B cell (primary cell): ENCODE data around the gene CLN3. TPM values are rescaled to one million over a fixed set of nuclear protein-coding genes. Genes with fewer than 3 reads are reported as not detected.
"Not testable (repeated sequence)": the region's sequence is repeated elsewhere in the genome, so short reads cannot be mapped to it uniquely, and the experiment has no call there.

ENCODE experiments used
- ATAC-seq: fragments of 200-7000 bp; cut with Tn5 transposase; one replicate; pipeline ENCODE4 v1.10.0; 2021; ENCODE audit warnings: low read depth, mild to moderate bottlenecking, moderate number of reproducible peaks, moderate library complexity
- CTCF ChIA-PET: fragments of 350-600 bp; sonication (Branson Sonifier 250); formaldehyde crosslinking; loops from one replicate; lab custom pipeline; 2021; ENCODE audit warnings: antibody characterized with exemption, inconsistent platforms; lab: Charles Lee
- POLR2A ChIA-PET: fragments of 350-600 bp; sonication (Branson Sonifier 250); formaldehyde crosslinking; loops from one replicate; lab custom pipeline; 2021; ENCODE audit warnings: antibody characterized with exemption; lab: Charles Lee
- DNase-seq: peaks from one replicate; pipeline ENCODE4 v3.0.0; 2013
- H2AFZ ChIP-seq: 2 replicates; pipeline ENCODE4 v1.6.1; 2012; ENCODE audit warnings: mild to moderate bottlenecking, low read depth, low read length; ENCODE audit not compliant: insufficient read depth, poor library complexity, severe bottlenecking
- H3K27ac ChIP-seq, 2 donors: 1 replicate in 1 of 2; 2 replicates in 1 of 2; pipeline ENCODE4 v1.5.1; 2012 to 2013; ENCODE audit warnings: low read length in 2 of 2, mild to moderate bottlenecking in 2 of 2, moderate library complexity in 1 of 2
- H3K27me3 ChIP-seq, 4 experiments: fragments of 200-600 bp in 1 of 4; sonication (generic) in 1 of 4; replicated peaks in 1 of 4; 1 replicate in 2 of 4; 2 replicates in 2 of 4; pipeline versions ENCODE4 v1.6.1 to v1.7.0; 2013 to 2016; ENCODE audit warnings: low read length in 3 of 4, mild to moderate bottlenecking in 2 of 4, mixed read lengths in 1 of 4, moderate library complexity in 1 of 4; ENCODE audit not compliant: insufficient read depth in 4 of 4, control insufficient read depth in 3 of 4; ENCODE audit errors: control extremely low read depth in 1 of 4
- H3K36me3 ChIP-seq, 2 experiments: replicated peaks in 1 of 2; 1 replicate in 1 of 2; 2 replicates in 1 of 2; pipeline versions ENCODE4 v1.6.1 to v1.7.1; 2013; ENCODE audit warnings: low read length in 1 of 2; ENCODE audit not compliant: insufficient read depth in 2 of 2, control insufficient read depth in 1 of 2; ENCODE audit errors: control extremely low read depth in 1 of 2, extremely low read depth in 1 of 2
- H3K4me1 ChIP-seq, 2 donors: fragments of 200-600 bp in 1 of 2; sonication (generic) in 1 of 2; 1 replicate in 1 of 2; 2 replicates in 1 of 2; pipeline versions ENCODE4 v1.5.1 to v1.6.1; 2013 to 2017; ENCODE audit warnings: low read length in 2 of 2; ENCODE audit not compliant: control insufficient read depth in 2 of 2, insufficient read depth in 2 of 2
- H3K4me2 ChIP-seq: replicated peaks from 2 replicates; pipeline ENCODE3; 2012; ENCODE audit warnings: mild to moderate bottlenecking, low read depth, low read length; ENCODE audit not compliant: poor library complexity, severe bottlenecking
- H3K4me3 ChIP-seq, 5 experiments: fragments of 200-600 bp in 1 of 5; sonication (generic) in 1 of 5; 1 replicate in 3 of 5; 2 replicates in 2 of 5; pipeline versions ENCODE4 v1.5.1 to v1.7.0; 2011 to 2016; ENCODE audit warnings: low read length in 4 of 5, mild to moderate bottlenecking in 4 of 5, low read depth in 2 of 5, control low read depth in 1 of 5, moderate library complexity in 1 of 5; ENCODE audit not compliant: insufficient read depth in 1 of 5; ENCODE audit errors: control extremely low read depth in 1 of 5, extremely low read depth in 1 of 5
- H3K79me2 ChIP-seq: fragments of 200-600 bp; sonication (generic); one replicate; pipeline ENCODE4 v1.6.0; 2016; ENCODE audit warnings: low read length; ENCODE audit not compliant: control insufficient read depth, insufficient read depth
- H3K9ac ChIP-seq: fragments of 200-600 bp; sonication (generic); 2 replicates; pipeline ENCODE4 v1.6.1; 2017; ENCODE audit warnings: mild to moderate bottlenecking, low read length, moderate library complexity
- H3K9me3 ChIP-seq, 3 donors: one replicate each; pipeline versions ENCODE4 v1.6.1 to v1.7.1; 2013; ENCODE audit warnings: low read length in 2 of 3; ENCODE audit not compliant: control insufficient read depth in 2 of 3, insufficient read depth in 1 of 3; ENCODE audit errors: control extremely low read depth in 1 of 3
- H4K20me1 ChIP-seq: 2 replicates; pipeline ENCODE4 v1.6.0; 2012; ENCODE audit warnings: mild to moderate bottlenecking, low read length; ENCODE audit not compliant: insufficient read depth, control insufficient read depth, poor library complexity, severe bottlenecking
- H3K27ac Mint-ChIP-seq: one replicate; pipeline ENCODE4 v1.8.0; 2021; ENCODE audit warnings: mixed read lengths
- H3K27me3 Mint-ChIP-seq: one replicate; pipeline ENCODE4 v1.8.0; 2021; ENCODE audit warnings: mixed read lengths
- H3K4me1 Mint-ChIP-seq: one replicate; pipeline ENCODE4 v1.8.0; 2021; ENCODE audit warnings: mixed read lengths
- H3K4me3 Mint-ChIP-seq: one replicate; pipeline ENCODE4 v1.8.0; 2021; ENCODE audit warnings: mixed read lengths
- H3K9me3 Mint-ChIP-seq: one replicate; pipeline ENCODE4 v1.8.0; 2022; ENCODE audit warnings: mixed read lengths; ENCODE audit not compliant: insufficient read depth
- CTCF ChIP-seq: fragments of 200-600 bp; IDR thresholded peaks from one replicate; pipeline ENCODE4 v1.8.0; 2022; ENCODE audit warnings: antibody characterized with exemption, mild to moderate bottlenecking
- EZH2 ChIP-seq: IDR thresholded peaks from 2 replicates; pipeline ENCODE4 v1.6.1; 2012; ENCODE audit warnings: borderline replicate concordance, low read depth, mild to moderate bottlenecking, moderate library complexity, low read length; ENCODE audit not compliant: insufficient read depth, poor library complexity, severe bottlenecking
- WGBS: methylation state at CpG from one replicate; pipeline ENCODE4 v1.1.5; 2013; ENCODE audit warnings: missing lambda C conversion rate; ENCODE audit not compliant: insufficient coverage; 5-methylcytosine and 5-hydroxymethylcytosine counted together
- intact Hi-C: fragments of 100-400 bp; cut with micrococcal nuclease; formaldehyde crosslinking; loops from one replicate; pipeline ENCODE4 v1.10.0; 2022
- polyA plus RNA-seq: library from polyadenylated mRNA; depleted of rRNA; stranded (reverse); fragments of >200 nt; gene quantifications from 2 replicates; pipeline ENCODE4 v1.2.3, GENCODE V29; 2012
- total RNA-seq, 2 donors: library from RNA; stranded (reverse); fragments of 120-200 nt in 1 of 2; gene quantifications; 1 replicate in 1 of 2; 2 replicates in 1 of 2; pipeline versions ENCODE4 v1.2.3 to v1.2.4, GENCODE V29; 2013 to 2022

The CLN3 gene
- total and polyA plus RNA-seq, 2 donors (not counting 1 experiment from before 2014, with no cell fraction given) = 34.3 to 37.7 TPM

- no peaks in the 10 kb centered on the region for H3K27me3 ChIP-seq
- TF ChIP-seq EZH2 (no peak), CTCF (no peak)
- H3K4me1 Mint-ChIP-seq = peaks cover 42% of the 10 kb centered on the region
- H3K4me3 ChIP-seq = peak overlapping the region; percentile 87 to 100 (median 94)
- no peaks in the 10 kb centered on the region for H3K9me3 Mint-ChIP-seq
- ChIA-PET CTCF (interaction anchor here (1.2 kb wide), 1 partner anchor 63 kb away, joined by 6 read pairs; the partner anchor contains the start of gene SGF29), POLR2A (interaction anchor here (0.5 to 0.7 kb wide), 4 partner anchors 19 to 1246 kb away, joined by 3 to 6 read pairs (median 3); partner anchors contain the start of genes NPIPB7 and SGF29)
- peak overlapping the region; percentile 100 for H2AFZ ChIP-seq
- no peaks in the 10 kb centered on the region for H4K20me1 ChIP-seq
- peak overlapping the region; percentile 100 for H3K27ac Mint-ChIP-seq
- peak overlapping the region; percentile 98 for H3K4me3 Mint-ChIP-seq
- H3K4me2 ChIP-seq = peak overlapping the region; percentile 100
- H3K4me1 ChIP-seq = peaks cover 24 to 45% of the 10 kb centered on the region in 2 donors
- no peaks in the 10 kb centered on the region for H3K9me3 ChIP-seq
- peaks cover 11% of the 10 kb centered on the region for H3K79me2 ChIP-seq
- H3K27ac ChIP-seq = peak overlapping the region; percentile 89 to 99
- no peaks in the 10 kb centered on the region for H3K27me3 Mint-ChIP-seq
- H3K9ac ChIP-seq = peak overlapping the region; percentile 99
- under 1% methylated on average over 41 of the region's 42 CpGs for WGBS
- intact Hi-C loops = loop anchor here (5.0 kb wide), 1 partner anchor 481 kb away; the partner anchor contains the start of gene SPNS1
- peaks cover 1 to 17% of the 10 kb centered on the region in 2 experiments for H3K36me3 ChIP-seq
- DNase-seq = no peak
- no peak for ATAC-seq
Observed at GRCh38 chr16:28491230-28491969, 474 bp downstream of the CLN3 start.

GRCh38 chr16:28486266-28486665 lies 5.6 kb downstream of the CLN3 start:
- no peaks in the 10 kb centered on the region for H3K27me3 ChIP-seq
- Mint-ChIP-seq H3K27me3 (no peaks in the 10 kb centered on the region), H3K9me3 (no peaks in the 10 kb centered on the region), H3K27ac (no peak overlapping the region), H3K4me1 (peaks cover 5% of the 10 kb centered on the region), H3K4me3 (no peak overlapping the region)
- H4K20me1 ChIP-seq = no peaks in the 10 kb centered on the region
- H2AFZ ChIP-seq = no peak overlapping the region
- no peaks in the 10 kb centered on the region for H3K9me3 ChIP-seq
- peaks cover 2 to 8% of the 10 kb centered on the region in 2 donors for H3K4me1 ChIP-seq
- ChIA-PET POLR2A (no interaction called here), CTCF (no interaction called here)
- H3K27ac ChIP-seq = no peak overlapping the region
- no peak for TF ChIP-seq EZH2
- no peak for TF ChIP-seq CTCF
- ATAC-seq = no peak
- no peak overlapping the region for H3K4me3 ChIP-seq
- peaks cover 3 to 38% of the 10 kb centered on the region in 2 experiments for H3K36me3 ChIP-seq
- H3K79me2 ChIP-seq = peaks cover 6% of the 10 kb centered on the region
- no peak overlapping the region for H3K9ac ChIP-seq
- intact Hi-C loops = no loop called here
- WGBS = 98% methylated on average over 5 of the region's 5 CpGs
- no peak for DNase-seq
- no peak overlapping the region for H3K4me2 ChIP-seq

GRCh38 chr16:28483361-28483760 lies 8.5 kb downstream of the CLN3 start:
- H3K9me3 Mint-ChIP-seq, H3K27me3 ChIP-seq, H3K9me3 ChIP-seq, H3K27me3 Mint-ChIP-seq, H3K27ac Mint-ChIP-seq, intact Hi-C loops, CTCF ChIA-PET, ATAC-seq, H3K4me2 ChIP-seq, H3K27ac ChIP-seq, DNase-seq, POLR2A ChIA-PET, H3K4me3 ChIP-seq, H3K9ac ChIP-seq, H4K20me1 ChIP-seq, H3K4me3 Mint-ChIP-seq, H3K4me1 ChIP-seq, H3K4me1 Mint-ChIP-seq, H3K79me2 ChIP-seq, H2AFZ ChIP-seq: not testable (repeated sequence)
- WGBS = 100% methylated on average over 4 of the region's 5 CpGs
- peaks cover 5 to 52% of the 10 kb centered on the region in 2 experiments for H3K36me3 ChIP-seq
